ENCODE data around the gene CD180. TPM values are rescaled to one million over a fixed set of nuclear protein-coding genes. Genes with fewer than 3 reads are reported as not detected.

The CD180 gene
- total RNA-seq, 1 donor from 2014 or later = 4.9 TPM

- TF ChIP-seq, protein P1, sequence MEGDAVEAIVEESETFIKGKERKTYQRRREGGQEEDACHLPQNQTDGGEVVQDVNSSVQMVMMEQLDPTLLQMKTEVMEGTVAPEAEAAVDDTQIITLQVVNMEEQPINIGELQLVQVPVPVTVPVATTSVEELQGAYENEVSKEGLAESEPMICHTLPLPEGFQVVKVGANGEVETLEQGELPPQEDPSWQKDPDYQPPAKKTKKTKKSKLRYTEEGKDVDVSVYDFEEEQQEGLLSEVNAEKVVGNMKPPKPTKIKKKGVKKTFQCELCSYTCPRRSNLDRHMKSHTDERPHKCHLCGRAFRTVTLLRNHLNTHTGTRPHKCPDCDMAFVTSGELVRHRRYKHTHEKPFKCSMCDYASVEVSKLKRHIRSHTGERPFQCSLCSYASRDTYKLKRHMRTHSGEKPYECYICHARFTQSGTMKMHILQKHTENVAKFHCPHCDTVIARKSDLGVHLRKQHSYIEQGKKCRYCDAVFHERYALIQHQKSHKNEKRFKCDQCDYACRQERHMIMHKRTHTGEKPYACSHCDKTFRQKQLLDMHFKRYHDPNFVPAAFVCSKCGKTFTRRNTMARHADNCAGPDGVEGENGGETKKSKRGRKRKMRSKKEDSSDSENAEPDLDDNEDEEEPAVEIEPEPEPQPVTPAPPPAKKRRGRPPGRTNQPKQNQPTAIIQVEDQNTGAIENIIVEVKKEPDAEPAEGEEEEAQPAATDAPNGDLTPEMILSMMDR (IDR thresholded peaks at IDR 0.05) = no peak
- Histone ChIP-seq H3K36me3 (no peaks in the 10 kb centered on the region), H3K27ac (no peak overlapping the region), H3K9me3 (no peaks in the 10 kb centered on the region), H3K27me3 (ENCODE audit: low read depth) (no peaks in the 10 kb centered on the region), H3K4me3 (no peak overlapping the region), H3K4me1 (peaks cover 25% of the 10 kb centered on the region)
- no peak for DNase-seq
- peak in 1 of 2 donors; percentile 29 for ATAC-seq
- intact Hi-C loops (cut with DNase I) = loop anchor here (10.0 kb wide), 1 partner anchor 1011 kb away; no protein-coding TSS in a partner anchor
These were observed 46.8 kb upstream of the CD180 start for GRCh38 chr5:67243349-67243748.

GRCh38 chr5:67241326-67241725 is 44.7 kb upstream of the CD180 start:
- no peaks in the 10 kb centered on the region for H3K36me3 ChIP-seq
- TF ChIP-seq, protein P1 (IDR thresholded peaks at IDR 0.05) = no peak
- no peak overlapping the region for H3K27ac ChIP-seq
- no peaks in the 10 kb centered on the region for H3K27me3 ChIP-seq (ENCODE audit: low read depth)
- ATAC-seq (no peak), DNase-seq (no peak)
- no peak overlapping the region for H3K4me3 ChIP-seq
- intact Hi-C loops (cut with DNase I) = loop anchor here (10.0 kb wide), 1 partner anchor 1013 kb away; no protein-coding TSS in a partner anchor
- H3K9me3 ChIP-seq = no peaks in the 10 kb centered on the region
- peaks cover 15% of the 10 kb centered on the region for H3K4me1 ChIP-seq

GRCh38 chr5:67240846-67241245 is 44.2 kb upstream of the CD180 start:
- Histone ChIP-seq H3K27me3 (ENCODE audit: low read depth) (no peaks in the 10 kb centered on the region), H3K9me3 (no peaks in the 10 kb centered on the region), H3K4me1 (peaks cover 10% of the 10 kb centered on the region), H3K36me3 (no peaks in the 10 kb centered on the region), H3K27ac (no peak overlapping the region), H3K4me3 (no peak overlapping the region)
- DNase-seq (no peak), ATAC-seq (no peak)
- intact Hi-C loops (cut with DNase I) = loop anchor here (10.0 kb wide), 1 partner anchor 1014 kb away; no protein-coding TSS in a partner anchor
- TF ChIP-seq, protein P1 (IDR thresholded peaks at IDR 0.05) = no peak

GRCh38 chr5:67240065-67240464 is 43.5 kb upstream of the CD180 start:
- Histone ChIP-seq H3K36me3 (no peaks in the 10 kb centered on the region), H3K9me3 (no peaks in the 10 kb centered on the region), H3K27me3 (ENCODE audit: low read depth) (no peaks in the 10 kb centered on the region), H3K27ac (no peak overlapping the region), H3K4me1 (peaks cover 12% of the 10 kb centered on the region), H3K4me3 (no peak overlapping the region)
- TF ChIP-seq, protein P1 (IDR thresholded peaks at IDR 0.05) = no peak
- intact Hi-C loops (cut with DNase I) = loop anchor here (10.0 kb wide), 1 partner anchor 1015 kb away; no protein-coding TSS in a partner anchor
- DNase-seq (no peak), ATAC-seq (no peak)

- no peak overlapping the region for H3K4me3 ChIP-seq
- ATAC-seq = no peak
These were observed 41.6 kb upstream of the CD180 start for GRCh38 chr5:67238191-67238590.

More at GRCh38 chr5:67238191-67238590, 41.6 kb upstream of the CD180 start:
- Histone ChIP-seq H3K27me3 (ENCODE audit: low read depth) (no peaks in the 10 kb centered on the region), H3K27ac (no peak overlapping the region), H3K4me1 (peaks cover 21% of the 10 kb centered on the region), H3K36me3 (no peaks in the 10 kb centered on the region), H3K9me3 (no peaks in the 10 kb centered on the region)
- intact Hi-C loops (cut with DNase I) = no loop called here
- TF ChIP-seq, protein P1 (IDR thresholded peaks at IDR 0.05) = no peak
- no peak for DNase-seq
